HG03108 (cell line): ENCODE data around the gene OSM.

Experiments
- ATAC-seq: cut with Tn5 transposase; IDR thresholded peaks from one replicate; pipeline ENCODE4 v1.9.1; 2021; ENCODE audit warnings: moderate library complexity; ENCODE audit not compliant: unreplicated experiment

The OSM gene

DNA sequence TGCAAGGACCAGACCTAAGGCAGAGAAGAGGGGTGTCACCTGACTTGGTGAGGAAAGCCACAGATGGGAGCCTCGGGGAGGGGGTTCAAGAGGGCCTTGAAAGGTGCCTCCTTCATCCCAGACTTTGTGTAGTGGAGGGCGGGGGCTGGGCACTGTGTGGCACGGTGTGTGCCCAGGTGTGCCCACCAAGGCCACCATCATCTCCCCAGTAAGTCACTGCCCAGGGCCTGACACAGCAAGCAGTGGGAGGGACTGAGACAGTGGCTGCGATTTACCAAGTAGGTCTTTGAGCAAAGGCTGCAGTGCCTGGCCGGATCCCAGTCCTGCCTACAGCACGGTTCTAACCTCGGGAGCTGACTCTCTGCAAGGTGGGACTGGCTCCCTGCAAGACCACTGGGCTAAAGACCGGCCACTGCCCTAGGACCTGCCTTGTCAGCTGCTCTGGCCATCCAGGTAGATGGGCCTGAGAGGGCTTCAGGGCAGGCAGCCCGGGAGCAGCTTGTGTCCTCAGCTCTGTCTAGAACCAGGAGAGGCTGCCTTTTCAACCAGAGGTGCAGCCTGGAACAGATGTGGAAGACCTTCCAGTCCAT is 1.4 kb downstream of the OSM start:
- ATAC-seq, result no peak

DNA sequence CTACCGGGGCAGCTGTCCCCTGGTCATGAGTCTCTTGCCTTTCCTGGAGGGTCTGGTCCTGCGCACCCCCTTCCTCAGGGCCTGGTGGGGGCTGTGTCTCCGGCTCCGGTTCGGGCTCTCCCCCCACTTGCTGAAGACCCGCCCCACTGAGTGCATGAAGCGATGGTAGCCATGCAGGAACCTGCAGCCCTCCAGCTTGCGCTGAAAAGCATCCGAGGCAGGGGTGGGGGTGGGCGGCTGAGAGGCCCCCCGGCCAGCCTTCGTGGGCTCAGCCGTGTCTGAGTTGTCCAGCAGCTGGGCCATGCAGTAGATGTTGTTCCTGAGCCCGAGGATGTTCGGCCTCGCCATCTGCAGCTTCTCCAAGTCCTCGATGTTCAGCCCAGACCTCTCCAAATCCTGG is 2.8 kb downstream of the OSM start:
- no peak for ATAC-seq

DNA sequence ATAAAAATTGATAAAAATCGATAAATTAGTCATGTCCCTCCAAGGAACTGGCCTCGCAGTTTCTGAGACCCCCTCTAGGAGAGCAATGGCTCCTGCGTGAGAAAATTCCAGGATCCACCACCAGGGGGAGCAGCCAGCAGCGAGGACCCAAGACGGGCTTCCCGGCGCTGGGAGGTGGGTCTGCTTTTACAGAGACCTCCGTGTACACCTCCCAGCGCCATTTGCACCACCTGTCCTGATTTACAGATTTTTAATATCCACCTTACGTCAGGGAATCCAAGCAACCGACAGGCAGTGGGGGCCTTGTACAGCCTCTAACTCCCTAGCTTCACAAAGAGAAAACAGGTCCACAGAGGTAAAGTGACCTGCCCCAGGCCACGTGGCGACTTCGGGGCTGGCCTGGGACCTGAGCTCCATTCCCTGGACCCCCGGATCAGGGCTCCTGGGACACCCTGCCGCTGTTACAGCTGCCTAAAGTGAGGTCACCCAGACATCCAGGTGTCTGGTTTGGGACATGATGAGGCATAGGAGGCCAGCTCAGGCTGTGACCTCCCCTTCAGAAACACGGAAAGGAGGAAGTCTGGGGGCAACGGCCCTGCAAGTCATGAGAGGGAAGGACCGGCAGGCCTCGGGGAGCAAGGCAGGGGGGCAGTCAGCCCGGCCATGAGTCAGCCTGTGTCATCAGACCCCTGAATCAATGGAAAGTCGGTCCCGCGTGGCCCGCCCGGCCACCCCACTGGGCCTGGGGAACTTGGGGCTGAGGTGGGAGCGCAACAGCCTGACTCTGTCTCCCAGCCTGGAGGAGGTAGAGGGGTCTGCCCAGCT is 3.5 kb downstream of the OSM start:
- ATAC-seq, result no peak

DNA sequence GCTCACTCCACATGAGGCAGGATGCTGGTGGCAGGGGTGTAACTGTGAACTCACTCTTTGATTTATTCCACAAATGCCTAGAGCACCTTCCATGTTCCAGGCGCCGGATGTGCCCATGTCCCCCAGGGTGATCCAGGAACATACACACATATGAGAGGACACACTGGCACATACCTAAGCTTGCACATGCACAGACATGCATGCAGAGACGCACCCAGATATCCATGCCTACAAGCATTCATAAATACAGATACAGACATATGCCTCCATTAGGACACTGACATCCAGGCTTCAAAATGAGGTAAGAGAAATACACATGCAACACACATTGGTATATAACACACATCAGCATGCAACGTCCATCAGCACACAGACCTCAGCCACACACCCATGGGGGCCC is 4.5 kb downstream of the OSM start:
- ATAC-seq, result no peak

DNA sequence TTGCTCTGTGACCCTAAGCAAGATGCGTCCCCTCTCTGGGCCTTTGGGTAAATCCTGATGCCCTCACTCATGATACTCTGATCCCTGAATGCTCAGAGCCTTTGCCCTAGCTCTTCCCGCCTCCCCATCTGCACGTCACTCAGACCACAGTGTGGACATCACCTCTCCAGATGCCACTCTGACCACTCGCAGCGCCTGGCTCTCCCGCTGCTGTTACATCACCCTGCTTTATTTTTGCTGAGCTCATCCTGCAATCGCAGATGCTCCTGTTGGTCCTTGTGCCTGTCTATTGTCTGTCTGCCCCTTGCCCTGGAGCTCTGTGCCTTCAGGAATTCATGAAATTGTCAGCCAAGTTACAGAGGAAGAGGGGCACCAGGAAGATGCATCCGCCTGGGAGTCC is 5.5 kb downstream of the OSM start:
- no peak for ATAC-seq

DNA sequence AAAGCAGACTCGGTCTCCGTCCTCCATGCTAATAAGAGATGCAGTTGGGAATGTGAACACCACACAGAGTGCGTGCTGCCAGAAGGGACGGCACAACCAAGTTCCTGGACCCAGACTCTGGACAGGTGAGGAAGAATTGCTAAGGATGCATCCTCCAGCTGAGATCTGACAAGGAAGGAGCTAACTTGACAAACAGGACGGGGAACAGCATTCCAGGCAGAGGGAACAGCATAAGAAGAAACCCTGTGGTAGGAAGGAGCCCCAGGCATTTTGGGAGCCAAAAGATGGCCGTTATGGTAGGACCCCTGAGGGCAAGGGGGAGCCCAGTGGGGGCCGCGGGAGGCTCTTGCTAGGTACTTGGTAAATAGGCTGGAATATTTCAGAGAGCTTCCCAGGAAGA is 6.0 kb downstream of the OSM start:
- no peak for ATAC-seq

DNA sequence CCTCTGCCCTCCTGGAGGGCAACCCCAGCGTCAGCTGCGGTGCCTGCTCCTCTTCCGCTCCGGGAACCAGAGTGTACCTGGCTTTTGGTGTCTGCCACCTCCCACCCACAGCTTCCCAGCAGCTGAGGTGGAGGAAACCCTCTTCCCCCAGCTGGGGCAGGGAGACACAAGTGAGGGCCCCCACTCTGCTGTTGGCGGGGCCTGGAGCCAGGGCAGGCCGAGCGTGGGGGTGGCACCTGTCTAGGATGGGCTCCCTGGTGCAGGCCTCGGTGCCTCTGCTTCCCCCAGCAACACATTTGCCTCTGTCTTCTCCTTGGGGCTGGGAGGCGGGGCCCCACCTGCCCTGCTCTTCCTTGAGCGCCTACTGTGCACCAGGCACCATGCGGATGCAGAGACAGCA is 6.4 kb downstream of the OSM start:
- ATAC-seq, result no peak

DNA sequence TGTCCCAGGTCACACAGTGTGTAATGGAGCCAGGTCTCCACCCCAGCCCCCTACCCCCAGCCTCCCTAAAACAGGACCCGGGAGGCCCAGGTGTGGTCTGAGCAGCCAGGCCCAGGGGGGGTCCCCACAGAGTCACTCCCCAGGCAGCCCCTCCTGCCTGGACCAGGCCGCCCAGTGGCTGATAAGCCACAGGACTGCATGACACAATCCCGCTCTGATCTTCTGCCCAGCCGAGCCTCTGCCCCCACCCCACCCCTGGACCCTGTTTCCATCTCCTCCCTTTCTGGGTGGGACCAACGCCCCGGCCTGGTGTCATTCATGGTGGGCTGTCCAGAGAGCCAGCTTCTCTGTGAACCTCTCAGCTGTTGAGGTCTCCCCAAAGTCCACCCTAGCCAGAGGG is 12.3 kb downstream of the OSM start:
- ATAC-seq, result no peak

DNA sequence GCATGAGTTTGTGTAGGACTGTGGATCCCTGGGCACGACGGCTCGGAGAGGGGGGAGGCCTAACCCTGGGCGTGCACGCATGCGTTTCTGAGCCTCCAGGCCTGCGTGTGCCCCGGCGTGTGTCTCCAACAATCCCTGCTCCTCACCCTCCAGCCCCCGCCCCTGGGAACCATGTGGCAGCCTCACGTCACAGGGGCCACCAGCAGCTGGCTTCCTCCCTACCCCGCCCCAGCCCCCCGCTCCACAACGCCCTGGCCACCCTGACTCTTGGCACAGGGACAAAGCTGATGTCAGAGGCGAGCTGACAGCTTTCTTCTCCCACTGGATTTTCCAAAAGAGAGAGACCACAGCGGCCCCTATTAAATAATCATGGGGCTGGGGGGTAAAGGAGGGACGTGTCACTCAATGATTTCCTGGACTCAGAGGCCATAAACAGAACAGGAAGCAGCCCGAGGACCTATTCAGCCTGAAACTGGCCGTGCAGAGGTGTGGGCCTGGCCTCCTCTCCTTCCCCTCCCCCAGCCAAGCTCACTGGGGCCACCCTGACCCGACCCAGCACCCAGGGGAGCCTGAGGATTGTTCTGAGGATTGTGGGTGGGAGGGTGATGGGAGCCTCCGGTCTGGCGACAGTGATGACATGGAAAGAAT is 13.3 kb downstream of the OSM start:
- ATAC-seq, result no peak

DNA sequence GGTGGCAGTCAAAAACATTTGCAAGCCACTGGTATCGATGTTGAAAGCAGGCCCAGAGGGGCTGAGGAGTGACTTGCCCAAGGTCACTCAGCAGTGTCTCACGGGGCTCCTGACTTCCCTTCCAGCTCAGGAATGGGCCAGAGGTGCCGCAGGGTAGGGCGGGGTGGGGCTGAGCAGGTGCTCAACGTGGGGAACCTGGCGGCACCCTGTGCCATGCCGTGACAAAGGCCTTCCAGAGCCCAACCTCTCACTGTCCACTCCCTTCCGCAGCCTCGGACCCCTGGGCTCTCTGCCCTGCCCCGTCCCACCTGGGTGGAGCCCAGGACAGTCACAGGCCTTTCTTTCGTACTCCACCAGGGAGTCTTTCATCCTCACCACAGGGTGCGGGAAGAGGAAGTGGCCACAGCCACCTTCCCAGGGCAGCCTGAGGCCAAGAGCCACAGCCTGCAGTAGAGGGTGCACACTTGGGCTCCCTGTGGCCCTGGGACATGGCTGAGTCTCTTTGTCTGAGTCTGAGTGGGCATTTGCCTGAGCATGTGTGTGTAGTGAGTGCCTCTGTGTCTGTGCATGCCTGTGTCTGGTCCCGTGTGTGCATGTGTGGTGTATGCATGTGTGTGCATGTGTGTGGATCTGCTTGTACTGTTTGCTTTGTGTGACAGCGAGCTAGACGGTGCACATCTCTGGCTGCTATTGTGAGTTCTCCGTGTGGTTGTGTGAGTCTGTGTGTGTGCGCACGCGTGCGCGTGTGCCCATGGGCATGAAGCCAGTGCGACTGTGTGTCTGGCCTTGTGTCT is 14.0 kb downstream of the OSM start:
- ATAC-seq, result no peak

DNA sequence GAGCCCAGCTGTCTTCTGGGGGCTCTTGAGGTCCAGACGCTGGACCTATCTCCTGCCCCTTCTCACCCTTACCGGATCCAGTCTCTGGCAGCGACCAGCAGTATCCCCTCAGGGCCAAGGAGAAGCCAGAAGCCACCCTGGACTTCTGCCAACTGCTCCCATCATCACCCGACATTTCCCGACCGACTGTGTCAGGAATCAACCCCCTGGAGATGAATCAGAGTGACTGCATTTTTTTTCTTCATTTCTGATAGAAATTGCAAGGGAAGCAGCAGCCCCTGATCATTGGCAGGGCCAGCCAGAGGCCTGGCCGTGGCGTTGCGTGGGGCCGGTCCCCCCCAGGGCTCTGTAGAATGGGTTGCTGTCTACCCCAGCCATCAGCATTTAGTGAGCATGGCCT is 14.9 kb downstream of the OSM start:
- no peak for ATAC-seq

DNA sequence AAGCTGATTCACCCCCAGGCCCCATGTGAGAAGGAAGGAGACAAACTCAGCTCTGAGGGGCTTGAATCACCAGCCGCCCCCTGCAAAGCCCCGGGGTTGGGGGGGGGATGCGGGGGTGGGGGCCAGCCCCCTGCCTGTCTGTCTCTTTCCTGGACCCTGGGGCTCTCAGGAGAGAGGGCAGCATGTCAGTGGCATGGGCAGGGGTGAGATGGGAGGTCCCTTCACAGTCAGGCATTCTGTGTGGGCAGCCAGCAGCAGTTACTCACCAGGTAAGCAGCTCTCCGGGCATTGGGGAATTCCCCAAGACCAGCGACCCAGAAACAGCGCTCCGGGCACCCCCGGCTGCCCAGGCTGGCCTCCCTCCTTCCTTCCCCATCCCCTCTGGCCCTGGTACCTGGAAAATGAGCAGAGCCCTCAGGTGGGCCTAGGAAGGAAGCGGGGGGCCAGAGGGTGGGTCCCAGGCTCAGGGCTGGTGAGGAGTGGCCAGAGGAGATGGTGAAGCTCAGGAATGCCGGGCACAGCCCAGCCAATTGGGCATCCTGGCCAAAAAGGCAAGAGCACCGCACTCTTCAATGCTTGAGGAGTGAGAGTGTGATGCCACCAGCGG is 15.9 kb downstream of the OSM start:
- no peak for ATAC-seq

DNA sequence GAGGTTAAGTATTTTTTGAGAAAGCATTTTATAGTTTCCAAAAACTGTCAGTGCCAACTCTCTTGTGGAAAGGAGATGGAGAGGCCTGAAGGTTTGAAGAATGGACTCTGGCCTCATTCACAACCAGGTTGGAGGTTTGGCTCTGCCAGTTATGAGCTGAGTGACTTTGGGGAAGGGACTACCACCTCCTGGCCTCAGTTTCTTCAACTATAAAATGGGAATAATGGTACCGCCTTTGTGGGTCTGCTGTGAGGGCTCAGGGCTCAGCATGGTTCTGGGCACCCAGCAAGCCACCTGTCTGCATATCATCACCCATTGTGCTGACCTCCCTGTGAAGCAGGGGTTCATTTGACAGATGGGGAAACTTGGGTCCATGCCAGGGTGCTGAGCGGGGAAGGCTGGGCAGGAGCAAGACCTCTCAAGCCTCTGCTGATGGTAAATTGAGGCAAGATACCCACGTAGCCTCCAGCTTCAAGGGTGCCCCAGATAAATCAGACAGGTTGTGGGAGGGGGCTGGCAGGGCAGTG is 16.5 kb downstream of the OSM start:
- no peak for ATAC-seq

DNA sequence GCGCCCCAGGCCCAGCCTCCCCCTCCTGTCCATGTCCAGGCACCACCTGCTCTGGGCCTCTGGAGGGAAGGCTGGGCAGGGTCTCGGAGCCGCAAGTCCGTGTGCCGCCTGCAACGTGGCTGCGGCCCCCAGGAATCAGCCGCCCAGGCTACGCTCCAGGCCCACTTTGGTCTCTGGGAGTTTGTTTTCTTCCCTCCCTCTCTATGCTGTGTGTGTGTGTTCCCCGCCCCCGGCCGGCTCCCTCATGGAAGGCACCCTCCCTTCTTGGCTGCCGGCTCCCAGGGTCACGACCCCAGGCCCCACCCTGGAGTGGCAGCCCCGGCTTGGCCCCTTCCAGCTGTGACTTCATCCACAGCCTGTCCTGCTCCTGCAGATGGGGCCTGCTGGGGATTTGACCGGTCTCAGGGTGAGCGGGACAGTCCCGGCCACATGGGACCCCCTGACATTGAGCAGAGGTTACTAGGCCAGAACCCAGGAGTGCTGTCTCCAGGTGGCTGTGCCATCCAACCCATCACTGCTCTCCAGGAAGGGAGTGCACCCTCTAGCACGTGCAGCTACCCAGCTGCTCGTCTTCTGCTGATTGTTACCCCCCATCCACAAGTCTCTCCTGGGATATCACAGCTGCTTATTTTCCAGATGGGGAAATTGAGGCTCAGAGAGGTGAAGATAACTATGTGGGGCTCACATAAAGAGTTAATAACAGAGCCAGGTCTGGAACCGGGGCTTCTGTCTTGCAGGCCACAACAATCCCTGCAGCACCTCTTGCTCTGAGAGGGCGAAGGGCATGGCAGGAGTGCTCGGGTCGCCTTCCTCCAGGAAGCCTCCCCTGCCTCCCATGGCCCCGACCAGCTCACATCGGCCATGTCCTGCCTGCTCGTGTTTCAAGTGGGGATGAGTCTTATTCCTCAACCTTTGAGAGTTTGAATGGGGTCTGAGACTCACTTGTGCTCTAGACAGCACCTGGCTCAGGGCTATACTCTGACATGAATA is 17.3 kb downstream of the OSM start:
- ATAC-seq, result no peak

DNA sequence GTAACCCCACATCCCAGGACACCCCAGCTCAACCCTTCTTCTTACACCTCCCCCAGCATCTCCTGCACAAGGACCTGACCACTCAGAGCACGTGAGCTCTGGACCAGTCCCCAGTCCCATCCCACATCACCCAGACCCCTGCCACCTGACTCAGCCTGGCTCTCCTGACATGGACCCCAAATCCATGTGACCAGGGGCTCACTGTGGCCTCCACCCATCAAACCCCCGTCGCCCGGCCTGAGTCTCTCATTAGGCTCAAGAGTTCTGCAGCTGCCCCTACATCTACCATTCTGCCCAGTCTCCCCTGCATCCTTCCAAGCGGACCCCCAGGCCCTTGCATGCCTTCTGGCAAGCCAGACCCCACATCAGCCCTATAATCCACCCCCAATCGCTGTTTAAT is 18.2 kb downstream of the OSM start:
- no peak for ATAC-seq

DNA sequence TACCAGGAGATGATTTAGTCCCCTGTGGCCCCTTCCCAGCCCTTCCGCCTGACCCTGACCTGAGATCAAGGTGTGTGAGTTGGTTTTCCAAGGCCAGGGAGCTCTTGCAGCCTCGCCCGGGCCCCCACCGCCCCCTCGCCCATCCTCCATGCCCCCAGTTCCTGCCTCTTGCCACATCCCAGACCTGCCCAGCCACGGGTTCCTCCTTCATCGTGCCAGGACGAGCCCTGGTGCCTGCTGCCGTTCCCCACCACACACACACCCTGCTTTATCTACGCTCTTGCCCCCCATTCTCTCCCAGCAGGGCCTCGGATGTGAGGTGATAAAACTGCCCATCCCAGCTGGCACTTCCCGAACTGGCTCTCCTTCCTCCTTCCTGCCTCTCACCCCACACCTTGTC is 18.7 kb downstream of the OSM start:
- ATAC-seq, result no peak

DNA sequence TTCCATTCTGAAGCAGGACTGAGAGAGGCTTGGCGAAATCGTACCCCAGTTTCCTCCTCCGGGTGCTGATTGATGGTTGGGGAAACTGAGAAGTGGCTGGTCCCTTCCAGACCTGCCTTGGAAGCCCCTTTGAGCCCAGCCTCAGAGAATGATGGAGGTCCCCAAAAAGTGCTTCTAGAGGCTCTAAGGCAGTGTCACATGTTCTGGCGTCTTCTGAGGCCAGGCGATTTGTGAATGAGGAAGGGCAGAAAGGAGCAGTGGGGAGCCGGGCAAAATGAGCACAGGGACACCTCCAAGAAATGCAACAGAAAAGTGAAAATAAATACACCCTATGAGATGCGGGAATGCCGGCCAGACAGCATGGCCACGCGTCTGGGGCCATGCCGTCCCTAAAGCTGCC is 19.1 kb downstream of the OSM start:
- no peak for ATAC-seq

DNA sequence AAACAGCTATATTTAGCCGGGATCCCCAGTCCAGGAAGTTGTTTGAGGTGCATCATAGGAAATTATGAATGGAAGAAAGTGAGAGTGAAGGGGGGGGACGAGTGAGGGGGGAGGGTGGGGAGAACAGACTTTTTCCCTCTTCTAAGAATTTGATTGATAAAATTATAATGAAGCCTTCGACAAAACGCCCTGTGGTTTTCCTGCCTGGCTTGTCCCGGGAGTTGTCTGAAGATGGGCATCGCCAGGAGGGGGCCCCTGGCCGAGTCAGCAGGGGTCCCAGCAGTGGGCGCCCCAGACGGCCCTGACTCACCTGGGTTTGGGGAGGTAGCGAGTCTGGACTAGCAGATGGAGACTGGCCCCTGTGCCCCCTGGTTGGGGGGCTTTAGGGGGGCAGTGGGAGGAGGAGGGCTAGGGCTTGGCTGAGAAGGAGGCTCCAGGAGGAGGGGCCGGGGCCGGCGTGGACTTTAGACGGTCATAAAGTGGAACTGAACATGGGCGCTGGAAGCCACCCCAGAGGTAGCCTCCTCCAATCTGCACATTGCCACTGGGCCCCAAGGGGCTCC is 19.8 kb downstream of the OSM start:
- ATAC-seq, result no peak
